HEK293 (cell line): ENCODE results near the gene SLCO4A1.

Source experiments
- CTCF ChIA-PET: fragments of 350-600 bp; formaldehyde crosslinking; extraction: SDS; loops from one replicate; lab custom pipeline; 2021; ENCODE audit warnings: antibody characterized with exemption; lab: Yijun Ruan, JAX
- POLR2A ChIA-PET: fragments of 300-600 bp; formaldehyde crosslinking; extraction: SDS; loops from one replicate; lab custom pipeline; 2020; ENCODE audit warnings: antibody characterized with exemption, inconsistent platforms; lab: Yijun Ruan, JAX
- H3K27ac ChIP-seq: fragments of 200-500 bp; sonication (Bioruptor generic); 2 replicates; pipeline ENCODE4 v1.5.1; 2014; ENCODE audit warnings: low read depth, low read length, control low read depth, inconsistent platforms; ENCODE audit errors: extremely low read depth
- H3K36me3 ChIP-seq, 2 experiments: fragments of 200-500 bp in 1 of 2; sonication (Bioruptor generic) in 1 of 2; 1 replicate in 1 of 2; 2 replicates in 1 of 2; pipeline ENCODE4 v1.5.1; 2014 to 2017; ENCODE audit warnings: inconsistent platforms in 2 of 2, low read length in 2 of 2; ENCODE audit not compliant: control insufficient read depth in 2 of 2, insufficient read depth in 1 of 2
- H3K4me1 ChIP-seq: fragments of 200-500 bp; sonication (Bioruptor generic); 2 replicates; pipeline ENCODE4 v1.5.1; 2014; ENCODE audit warnings: mild to moderate bottlenecking, low read length, inconsistent platforms; ENCODE audit not compliant: control insufficient read depth, insufficient read depth
- H3K4me3 ChIP-seq: 2 replicates; pipeline ENCODE4 v1.5.1; 2011; ENCODE audit warnings: low read depth, mild to moderate bottlenecking, control low read depth, low read length, moderate library complexity
- H3K9me3 ChIP-seq: fragments of 200-500 bp; sonication (Bioruptor generic); 2 replicates; pipeline ENCODE4 v1.5.1; 2014; ENCODE audit warnings: low read depth, low read length, inconsistent platforms; ENCODE audit not compliant: control insufficient read depth, insufficient read depth
- BCL6B ChIP-seq: fragments of 450-650 bp; formaldehyde crosslinking; IDR thresholded peaks from 2 replicates; pipeline ENCODE4 v1.5.1; 2017; ENCODE audit warnings: missing biosample characterization, missing genetic modification characterization
- EGR2 ChIP-seq: fragments of 450-650 bp; formaldehyde crosslinking; IDR thresholded peaks from 2 replicates; pipeline ENCODE4 v1.5.1; 2016; ENCODE audit warnings: low read depth, missing biosample characterization, missing genetic modification characterization
- GLIS1 ChIP-seq: fragments of 450-650 bp; formaldehyde crosslinking; IDR thresholded peaks from 2 replicates; pipeline ENCODE4 v1.5.1; 2016; ENCODE audit warnings: missing biosample characterization, missing genetic modification characterization
- GLIS2 ChIP-seq: fragments of 450-650 bp; formaldehyde crosslinking; IDR thresholded peaks from 2 replicates; pipeline ENCODE4 v1.5.1; 2016; ENCODE audit warnings: missing biosample characterization, missing genetic modification characterization
- KLF17 ChIP-seq: fragments of 450-650 bp; formaldehyde crosslinking; IDR thresholded peaks from 2 replicates; pipeline ENCODE4 v1.5.1; 2016; ENCODE audit warnings: missing biosample characterization, missing genetic modification characterization
- KLF8 ChIP-seq: fragments of 450-650 bp; formaldehyde crosslinking; IDR thresholded peaks from 2 replicates; pipeline ENCODE4 v1.5.1; 2016; ENCODE audit warnings: missing biosample characterization, missing genetic modification characterization
- MZF1 ChIP-seq: fragments of 450-650 bp; formaldehyde crosslinking; IDR thresholded peaks from 2 replicates; pipeline ENCODE4 v1.5.1; 2017; ENCODE audit warnings: missing biosample characterization, missing genetic modification characterization, borderline replicate concordance
- OSR2 ChIP-seq: fragments of 450-650 bp; formaldehyde crosslinking; IDR thresholded peaks from 2 replicates; pipeline ENCODE4 v1.5.1; 2016; ENCODE audit warnings: missing biosample characterization, missing genetic modification characterization
- PRDM4 ChIP-seq: fragments of 450-650 bp; formaldehyde crosslinking; IDR thresholded peaks from 2 replicates; pipeline ENCODE4 v1.5.1; 2017; ENCODE audit warnings: missing biosample characterization, missing genetic modification characterization
- SCRT1 ChIP-seq: fragments of 450-650 bp; formaldehyde crosslinking; IDR thresholded peaks from 2 replicates; pipeline ENCODE4 v1.5.1; 2016; ENCODE audit warnings: missing biosample characterization, missing genetic modification characterization, borderline replicate concordance
- YY2 ChIP-seq: fragments of 450-650 bp; formaldehyde crosslinking; IDR thresholded peaks from 2 replicates; pipeline ENCODE4 v1.5.1; 2016; ENCODE audit warnings: missing biosample characterization, missing genetic modification characterization
- ZBTB26 ChIP-seq: fragments of 450-650 bp; formaldehyde crosslinking; optimal IDR thresholded peaks from 2 replicates; pipeline ENCODE3; 2016; ENCODE audit warnings: missing biosample characterization, mild to moderate bottlenecking, missing genetic modification characterization
- ZFP41 ChIP-seq: fragments of 450-650 bp; formaldehyde crosslinking; IDR thresholded peaks from 2 replicates; pipeline ENCODE4 v1.5.1; 2016; ENCODE audit warnings: missing biosample characterization, missing genetic modification characterization, borderline replicate concordance
- ZIC2 ChIP-seq: fragments of 450-650 bp; formaldehyde crosslinking; IDR thresholded peaks from 2 replicates; pipeline ENCODE4 v1.5.1; 2016; ENCODE audit warnings: missing biosample characterization, missing genetic modification characterization
- ZNF10 ChIP-seq: fragments of 450-650 bp; formaldehyde crosslinking; IDR thresholded peaks from 2 replicates; pipeline ENCODE4 v1.5.1; 2017; ENCODE audit warnings: missing biosample characterization, missing genetic modification characterization
- ZNF157 ChIP-seq: fragments of 450-650 bp; formaldehyde crosslinking; IDR thresholded peaks from 2 replicates; pipeline ENCODE4 v1.5.1; 2016; ENCODE audit warnings: missing biosample characterization, missing genetic modification characterization
- ZNF202 ChIP-seq: fragments of 450-650 bp; formaldehyde crosslinking; IDR thresholded peaks from 2 replicates; pipeline ENCODE4 v1.5.1; 2016; ENCODE audit warnings: missing biosample characterization, missing genetic modification characterization, borderline replicate concordance
- ZNF248 ChIP-seq: fragments of 450-650 bp; formaldehyde crosslinking; IDR thresholded peaks from 2 replicates; pipeline ENCODE4 v1.5.1; 2017; ENCODE audit warnings: missing biosample characterization, missing genetic modification characterization
- ZNF354C ChIP-seq: fragments of 450-650 bp; formaldehyde crosslinking; IDR thresholded peaks from 2 replicates; pipeline ENCODE4 v1.5.1; 2016; ENCODE audit warnings: missing biosample characterization, missing genetic modification characterization, low read depth, borderline replicate concordance
- ZNF473 ChIP-seq: fragments of 450-650 bp; formaldehyde crosslinking; IDR thresholded peaks from 2 replicates; pipeline ENCODE4 v1.5.1; 2017; ENCODE audit warnings: missing biosample characterization, missing genetic modification characterization
- ZNF488 ChIP-seq: fragments of 450-650 bp; formaldehyde crosslinking; IDR thresholded peaks from 2 replicates; pipeline ENCODE4 v1.5.1; 2016; ENCODE audit warnings: missing biosample characterization, missing genetic modification characterization
- ZNF558 ChIP-seq: fragments of 450-650 bp; formaldehyde crosslinking; IDR thresholded peaks from 2 replicates; pipeline ENCODE4 v1.5.1; 2016; ENCODE audit warnings: missing biosample characterization, missing genetic modification characterization
- ZNF580 ChIP-seq: fragments of 450-650 bp; formaldehyde crosslinking; IDR thresholded peaks from 2 replicates; pipeline ENCODE4 v1.5.1; 2016; ENCODE audit warnings: missing biosample characterization, missing genetic modification characterization
- ZNF629 ChIP-seq: fragments of 450-650 bp; formaldehyde crosslinking; IDR thresholded peaks from 2 replicates; pipeline ENCODE4 v1.5.1; 2017; ENCODE audit warnings: missing biosample characterization, missing genetic modification characterization
- ZNF664 ChIP-seq: fragments of 450-650 bp; formaldehyde crosslinking; IDR thresholded peaks from 2 replicates; pipeline ENCODE4 v1.5.1; 2016; ENCODE audit warnings: missing biosample characterization, missing genetic modification characterization
- ZNF843 ChIP-seq: fragments of 450-650 bp; formaldehyde crosslinking; IDR thresholded peaks from 2 replicates; pipeline ENCODE4 v1.5.1; 2016; ENCODE audit warnings: missing biosample characterization, missing genetic modification characterization

SLCO4A1 gene

GRCh38 chr20:62622877-62623487 is 19.3 kb upstream of the SLCO4A1 start:
- CTCF ChIA-PET: interaction anchor here (0.6 to 2.0 kb wide), 6 partner anchors 13 to 755 kb away, joined by 3 to 6 read pairs (median 4); no protein-coding TSS in a partner anchor
- H3K4me1 ChIP-seq: peaks cover 10% of the 10 kb centered on the region
- no peak for TF ChIP-seq ZNF843 (tag by site-specific recombination)
- no peak for TF ChIP-seq ZNF664 (tag by site-specific recombination)
- TF ChIP-seq ZNF248 (tag by site-specific recombination): no peak
- no peak for TF ChIP-seq MZF1
- TF ChIP-seq ZNF488 (tag by site-specific recombination): no peak
- no peak for TF ChIP-seq ZNF473 (tag by site-specific recombination)
- peak; percentile 33; the same call in 1 of the 2 replicates for TF ChIP-seq ZIC2 (tag by site-specific recombination)
- no peak for TF ChIP-seq GLIS2 (tag by site-specific recombination)
- TF ChIP-seq ZBTB26 (tag by site-specific recombination): peak; percentile 20
- no peak for TF ChIP-seq PRDM4 (tag by site-specific recombination)
- 0 out of 2 replicates have a peak, but pooled peaks have one; percentile 29 for TF ChIP-seq GLIS1
- TF ChIP-seq YY2: no peak
- TF ChIP-seq ZNF354C (tag by site-specific recombination): no peak
- TF ChIP-seq, all 188 proteins: peak for 3
- Histone ChIP-seq H3K36me3 (no peaks in the 10 kb centered on the region), H3K9me3 (no peaks in the 10 kb centered on the region), H3K27ac (peak overlapping the region; percentile 72), H3K4me3 (no peak overlapping the region)
- POLR2A ChIA-PET: interaction anchor here (1.4 to 1.6 kb wide), 2 partner anchors 10 to 19 kb away, joined by 4 to 12 read pairs; partner anchors contain the start of gene SLCO4A1

- ChIA-PET CTCF (interaction anchor here (0.6 to 2.0 kb wide), 5 partner anchors 124 to 754 kb away, joined by 3 to 6 read pairs (median 4); no protein-coding TSS in a partner anchor), POLR2A (interaction anchor here (1.4 to 1.6 kb wide), 2 partner anchors 10 to 19 kb away, joined by 4 to 12 read pairs; partner anchors contain the start of gene SLCO4A1)
- no peaks in the 10 kb centered on the region for H3K36me3 ChIP-seq
- H3K4me3 ChIP-seq: peak overlapping the region; percentile 3; the same call in 1 of the 2 replicates
- no peaks in the 10 kb centered on the region for H3K9me3 ChIP-seq
- peaks cover 10% of the 10 kb centered on the region for H3K4me1 ChIP-seq
- peak overlapping the region; percentile 72 for H3K27ac ChIP-seq
- no peak for TF ChIP-seq SCRT1
- no peak for TF ChIP-seq ZNF580 (tag by site-specific recombination)
- peak; percentile 95 for TF ChIP-seq OSR2
- TF ChIP-seq KLF17 (tag by site-specific recombination): peak; percentile 96
- TF ChIP-seq ZNF202: no peak
- 0 out of 2 replicates have a peak, but pooled peaks have one; percentile 21 for TF ChIP-seq ZNF558 (tag by site-specific recombination)
- no peak for TF ChIP-seq BCL6B
- TF ChIP-seq ZNF157: no peak
- TF ChIP-seq KLF8 (tag by site-specific recombination): no peak
- peak; percentile 59; the same call in 1 of the 2 replicates for TF ChIP-seq ZNF10
- TF ChIP-seq ZFP41: no peak
- no peak for TF ChIP-seq YY2
- TF ChIP-seq ZNF629 (tag by site-specific recombination): peak; percentile 48; the same call in 1 of the 2 replicates
- TF ChIP-seq GLIS2 (tag by site-specific recombination): no peak; the same call in 1 of the 2 replicates
- TF ChIP-seq EGR2: peak; percentile 74
Observed at GRCh38 chr20:62623488-62624324, 18.6 kb upstream of the SLCO4A1 start.
